ENCODE data around the gene CSMD2.

Gene CSMD2

DNA sequence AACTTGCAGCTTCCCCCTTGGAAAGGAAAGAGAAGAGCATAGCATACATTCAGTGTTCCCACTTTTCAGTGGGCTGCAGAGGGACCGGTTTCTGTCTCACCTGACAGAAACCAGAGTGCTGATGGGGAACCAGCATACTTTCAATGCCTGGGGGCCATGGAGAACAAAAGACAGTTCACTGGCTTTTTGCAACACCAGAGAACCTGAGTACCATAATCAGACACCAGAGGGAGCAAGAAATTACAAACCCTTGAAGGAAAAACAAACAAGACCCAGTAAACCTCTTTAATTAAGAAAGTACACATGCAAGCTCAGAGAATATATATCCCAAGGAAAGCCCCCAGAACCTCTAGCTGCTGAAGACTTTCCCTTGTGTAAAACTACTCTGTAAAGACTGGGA is 51.1 kb downstream of the CSMD2 start:
- Histone ChIP-seq H3K4me1 (ENCODE audit: insufficient read depth, low read length) (no peaks in the 10 kb centered on the region), H3K9me3 (ENCODE audit: insufficient read depth, low read length, severe bottlenecking) (no peaks in the 10 kb centered on the region), H3K79me2 (ENCODE audit: insufficient read depth, low read length) (no peaks in the 10 kb centered on the region), H4K20me1 (ENCODE audit: insufficient read depth, low read length) (no peaks in the 10 kb centered on the region), H3K4me3 (ENCODE audit: low read depth in 1 of 2, low read length in 2 of 2) (no peak overlapping the region), H3K4me2 (ENCODE audit: insufficient read depth, low read length) (no peak overlapping the region), H3K9ac (ENCODE audit: low read depth, low read length) (no peak overlapping the region), H2AFZ (ENCODE audit: low read depth, low read length) (no peak overlapping the region), H3K27me3 (ENCODE audit: insufficient read depth, low read length, poor library complexity) (no peaks in the 10 kb centered on the region), H3K36me3 (ENCODE audit: insufficient read depth, low read length) (no peaks in the 10 kb centered on the region), H3K27ac (ENCODE audit: low read length) (no peak overlapping the region)
- no peak for DNase-seq
- ATAC-seq (ENCODE audit: insufficient read depth, low read depth): no peak
- TF ChIP-seq, protein P1, sequence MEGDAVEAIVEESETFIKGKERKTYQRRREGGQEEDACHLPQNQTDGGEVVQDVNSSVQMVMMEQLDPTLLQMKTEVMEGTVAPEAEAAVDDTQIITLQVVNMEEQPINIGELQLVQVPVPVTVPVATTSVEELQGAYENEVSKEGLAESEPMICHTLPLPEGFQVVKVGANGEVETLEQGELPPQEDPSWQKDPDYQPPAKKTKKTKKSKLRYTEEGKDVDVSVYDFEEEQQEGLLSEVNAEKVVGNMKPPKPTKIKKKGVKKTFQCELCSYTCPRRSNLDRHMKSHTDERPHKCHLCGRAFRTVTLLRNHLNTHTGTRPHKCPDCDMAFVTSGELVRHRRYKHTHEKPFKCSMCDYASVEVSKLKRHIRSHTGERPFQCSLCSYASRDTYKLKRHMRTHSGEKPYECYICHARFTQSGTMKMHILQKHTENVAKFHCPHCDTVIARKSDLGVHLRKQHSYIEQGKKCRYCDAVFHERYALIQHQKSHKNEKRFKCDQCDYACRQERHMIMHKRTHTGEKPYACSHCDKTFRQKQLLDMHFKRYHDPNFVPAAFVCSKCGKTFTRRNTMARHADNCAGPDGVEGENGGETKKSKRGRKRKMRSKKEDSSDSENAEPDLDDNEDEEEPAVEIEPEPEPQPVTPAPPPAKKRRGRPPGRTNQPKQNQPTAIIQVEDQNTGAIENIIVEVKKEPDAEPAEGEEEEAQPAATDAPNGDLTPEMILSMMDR (IDR thresholded peaks at IDR 0.05; ENCODE audit: borderline replicate concordance, extremely low read depth, low read length, poor library complexity, severe bottlenecking): peak; percentile 47
- no peak for TF ChIP-seq EZH2 (IDR thresholded peaks at IDR 0.05; ENCODE audit: borderline replicate concordance, low read depth, low read length, severe bottlenecking)

DNA sequence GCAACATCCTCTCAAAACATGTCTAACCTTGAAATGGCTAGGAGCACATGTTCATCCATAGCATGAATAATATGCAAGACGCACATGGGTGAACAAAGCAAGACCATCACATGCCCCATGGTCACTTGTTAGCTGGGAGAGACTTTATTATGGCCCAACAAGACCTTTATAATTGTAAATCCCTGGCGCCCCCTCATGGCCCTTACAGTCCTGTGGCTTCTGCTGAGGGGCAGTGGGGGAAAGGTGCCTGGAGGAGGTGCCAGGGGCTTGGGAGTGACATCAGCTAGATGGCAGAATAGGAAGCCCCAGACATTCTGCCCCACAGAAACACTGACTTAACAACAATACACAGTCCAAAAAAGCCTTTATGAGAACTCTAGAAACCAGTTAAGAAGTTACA is 51.7 kb downstream of the CSMD2 start:
- DNase-seq: no peak
- Histone ChIP-seq H3K36me3 (ENCODE audit: insufficient read depth, low read length) (no peaks in the 10 kb centered on the region), H3K27ac (ENCODE audit: low read length) (no peak overlapping the region), H4K20me1 (ENCODE audit: insufficient read depth, low read length) (no peaks in the 10 kb centered on the region), H3K4me1 (ENCODE audit: insufficient read depth, low read length) (no peaks in the 10 kb centered on the region), H3K9me3 (ENCODE audit: insufficient read depth, low read length, severe bottlenecking) (no peaks in the 10 kb centered on the region), H3K79me2 (ENCODE audit: insufficient read depth, low read length) (no peaks in the 10 kb centered on the region), H3K4me3 (ENCODE audit: low read depth in 1 of 2, low read length in 2 of 2) (no peak overlapping the region), H3K9ac (ENCODE audit: low read depth, low read length) (no peak overlapping the region), H2AFZ (ENCODE audit: low read depth, low read length) (no peak overlapping the region), H3K27me3 (ENCODE audit: insufficient read depth, low read length, poor library complexity) (no peaks in the 10 kb centered on the region), H3K4me2 (ENCODE audit: insufficient read depth, low read length) (no peak overlapping the region)
- no peak for ATAC-seq (ENCODE audit: insufficient read depth, low read depth)
- TF ChIP-seq, protein P1 (IDR thresholded peaks at IDR 0.05; ENCODE audit: borderline replicate concordance, extremely low read depth, low read length, poor library complexity, severe bottlenecking): no peak
- no peak for TF ChIP-seq EZH2 (IDR thresholded peaks at IDR 0.05; ENCODE audit: borderline replicate concordance, low read depth, low read length, severe bottlenecking)

DNA sequence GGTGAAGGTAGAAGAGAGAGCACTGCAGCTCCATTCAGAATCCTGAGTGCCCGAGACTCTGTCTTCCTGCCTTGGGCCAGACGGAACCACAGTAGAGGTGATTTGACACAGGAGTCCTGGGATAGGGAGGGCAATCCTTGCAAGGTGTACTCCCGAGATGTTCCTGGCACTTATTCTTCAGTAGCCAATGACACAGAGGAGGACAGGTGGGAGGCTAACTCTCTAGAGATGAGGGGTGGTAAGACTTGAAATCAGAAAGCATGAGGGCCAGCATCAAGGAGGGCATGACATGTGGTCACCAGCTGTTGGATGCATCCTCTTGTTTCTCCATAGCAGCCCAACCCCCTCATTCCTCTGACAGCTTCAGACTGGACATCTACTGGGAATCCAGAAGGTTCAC is 56.3 kb downstream of the CSMD2 start:
- no peaks in the 10 kb centered on the region for H3K27me3 ChIP-seq (ENCODE audit: insufficient read depth, low read length, poor library complexity)
- no peak overlapping the region for H3K4me3 ChIP-seq (ENCODE audit: low read depth in 1 of 2, low read length in 2 of 2)
- no peaks in the 10 kb centered on the region for H3K4me1 ChIP-seq (ENCODE audit: insufficient read depth, low read length)
- no peaks in the 10 kb centered on the region for H3K36me3 ChIP-seq (ENCODE audit: insufficient read depth, low read length)
- no peak overlapping the region for H3K4me2 ChIP-seq (ENCODE audit: insufficient read depth, low read length)
- H3K27ac ChIP-seq (ENCODE audit: low read length): no peak overlapping the region
- H3K9me3 ChIP-seq (ENCODE audit: insufficient read depth, low read length, severe bottlenecking): no peaks in the 10 kb centered on the region
- TF ChIP-seq, protein P1 (IDR thresholded peaks at IDR 0.05; ENCODE audit: borderline replicate concordance, extremely low read depth, low read length, poor library complexity, severe bottlenecking): no peak
- TF ChIP-seq EZH2 (IDR thresholded peaks at IDR 0.05; ENCODE audit: borderline replicate concordance, low read depth, low read length, severe bottlenecking): no peak
- H4K20me1 ChIP-seq (ENCODE audit: insufficient read depth, low read length): no peaks in the 10 kb centered on the region
- ATAC-seq (ENCODE audit: insufficient read depth, low read depth): no peak
- H3K9ac ChIP-seq (ENCODE audit: low read depth, low read length): no peak overlapping the region
- no peaks in the 10 kb centered on the region for H3K79me2 ChIP-seq (ENCODE audit: insufficient read depth, low read length)
- no peak overlapping the region for H2AFZ ChIP-seq (ENCODE audit: low read depth, low read length)
- no peak for DNase-seq

DNA sequence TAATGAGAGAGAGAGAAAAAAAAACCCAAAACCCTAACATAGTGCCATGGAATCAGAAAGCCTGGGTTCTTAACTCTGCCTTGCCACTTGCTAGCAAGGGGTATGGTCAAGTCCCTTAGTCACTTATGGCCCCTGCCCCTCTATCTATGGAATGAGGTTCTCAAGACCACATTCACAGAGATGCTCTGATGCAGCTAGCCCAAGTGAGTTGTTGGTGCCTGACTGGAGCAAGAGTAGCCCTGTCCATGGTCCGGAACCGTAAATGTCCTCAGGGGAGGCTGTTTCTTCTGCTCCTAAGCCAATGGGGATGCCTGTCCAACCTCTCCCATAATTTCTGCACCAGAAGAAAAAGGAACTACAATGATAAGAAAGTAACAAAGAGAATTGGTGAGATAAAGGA is 56.8 kb downstream of the CSMD2 start:
- Histone ChIP-seq H3K79me2 (ENCODE audit: insufficient read depth, low read length) (no peaks in the 10 kb centered on the region), H2AFZ (ENCODE audit: low read depth, low read length) (no peak overlapping the region), H3K4me3 (ENCODE audit: low read depth in 1 of 2, low read length in 2 of 2) (no peak overlapping the region), H3K9ac (ENCODE audit: low read depth, low read length) (no peak overlapping the region), H4K20me1 (ENCODE audit: insufficient read depth, low read length) (no peaks in the 10 kb centered on the region), H3K36me3 (ENCODE audit: insufficient read depth, low read length) (no peaks in the 10 kb centered on the region), H3K27ac (ENCODE audit: low read length) (no peak overlapping the region), H3K27me3 (ENCODE audit: insufficient read depth, low read length, poor library complexity) (no peaks in the 10 kb centered on the region), H3K9me3 (ENCODE audit: insufficient read depth, low read length, severe bottlenecking) (no peaks in the 10 kb centered on the region), H3K4me1 (ENCODE audit: insufficient read depth, low read length) (no peaks in the 10 kb centered on the region), H3K4me2 (ENCODE audit: insufficient read depth, low read length) (no peak overlapping the region)
- DNase-seq (no peak), ATAC-seq (ENCODE audit: insufficient read depth, low read depth) (no peak)
- TF ChIP-seq, protein P1 (IDR thresholded peaks at IDR 0.05; ENCODE audit: borderline replicate concordance, extremely low read depth, low read length, poor library complexity, severe bottlenecking): no peak
- TF ChIP-seq EZH2 (IDR thresholded peaks at IDR 0.05; ENCODE audit: borderline replicate concordance, low read depth, low read length, severe bottlenecking): no peak
